M059J (cell line): ENCODE data around the gene HSPA14. TPM values are rescaled to one million over a fixed set of nuclear protein-coding genes. Genes with fewer than 3 reads are reported as not detected.
"Not testable (repeated sequence)": the region's sequence is repeated elsewhere in the genome, so short reads cannot be mapped to it uniquely, and the experiment has no call there.

Experiments used
- DNase-seq: peaks from one replicate; pipeline ENCODE4 v3.0.0-alpha.2; 2012; ENCODE audit warnings: low read depth
- total RNA-seq: library from RNA; depleted of rRNA; stranded (reverse); fragments of >200 nt; shearing (Covaris generic); gene quantifications from 2 replicates; pipeline ENCODE4 v1.2.3, GENCODE V29; 2014; rRNA removed

The HSPA14 gene, protein sequence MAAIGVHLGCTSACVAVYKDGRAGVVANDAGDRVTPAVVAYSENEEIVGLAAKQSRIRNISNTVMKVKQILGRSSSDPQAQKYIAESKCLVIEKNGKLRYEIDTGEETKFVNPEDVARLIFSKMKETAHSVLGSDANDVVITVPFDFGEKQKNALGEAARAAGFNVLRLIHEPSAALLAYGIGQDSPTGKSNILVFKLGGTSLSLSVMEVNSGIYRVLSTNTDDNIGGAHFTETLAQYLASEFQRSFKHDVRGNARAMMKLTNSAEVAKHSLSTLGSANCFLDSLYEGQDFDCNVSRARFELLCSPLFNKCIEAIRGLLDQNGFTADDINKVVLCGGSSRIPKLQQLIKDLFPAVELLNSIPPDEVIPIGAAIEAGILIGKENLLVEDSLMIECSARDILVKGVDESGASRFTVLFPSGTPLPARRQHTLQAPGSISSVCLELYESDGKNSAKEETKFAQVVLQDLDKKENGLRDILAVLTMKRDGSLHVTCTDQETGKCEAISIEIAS
- total RNA-seq = 16.8 and 20.2 TPM in 2 replicates

DNA sequence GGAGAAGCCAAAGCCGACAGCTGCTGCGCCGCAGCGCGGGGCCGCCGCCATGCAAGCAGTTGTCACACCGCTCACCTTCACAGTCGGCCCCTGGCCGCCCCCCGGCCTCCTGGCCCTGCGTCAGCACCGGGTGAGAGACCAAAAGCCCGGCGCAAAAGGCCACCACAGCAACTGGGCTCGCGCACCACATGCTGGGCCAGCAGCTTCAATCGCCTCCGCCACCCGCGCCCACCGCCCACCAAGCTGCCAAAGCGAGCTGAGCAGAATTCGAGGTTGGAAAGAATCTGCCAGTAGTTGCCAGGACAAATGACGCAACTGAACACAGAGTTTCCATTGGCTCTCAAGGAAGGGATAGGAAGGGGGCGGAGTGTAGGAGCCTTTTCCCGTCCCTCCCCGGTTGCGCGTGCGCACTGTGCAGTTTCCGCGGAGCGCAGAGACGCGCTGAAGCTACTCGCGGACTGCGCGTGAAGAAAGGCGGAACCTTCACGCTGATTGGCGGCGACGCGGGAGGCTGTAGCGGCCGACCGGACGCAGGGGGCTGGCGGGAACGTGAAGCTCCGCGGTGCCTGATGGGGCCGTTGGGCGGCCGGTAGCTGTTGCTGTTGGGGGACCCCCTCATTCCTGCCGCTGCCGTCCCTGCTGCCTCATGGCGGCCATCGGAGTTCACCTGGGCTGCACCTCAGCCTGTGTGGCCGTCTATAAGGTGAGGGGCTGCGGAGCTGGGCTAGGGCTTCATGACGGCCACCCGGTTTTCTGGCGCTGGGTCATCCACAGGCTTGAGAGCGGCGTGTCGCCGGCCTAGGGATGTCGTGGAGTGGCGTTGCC lies at the start of gene HSPA14, which contains the start of the genes CDNF and MSANTD7:
TSS of gene HSPA14 (plus strand) at position 550 of the 825 bp plus-strand sequence. CDS start at position 647, 97 bp downstream.
TSS of gene CDNF (minus strand) at position 281 of the 825 bp plus-strand sequence. CDS start at position 190, 91 bp downstream.
TSS of gene MSANTD7 (plus strand) at position 550 of the 825 bp plus-strand sequence. CDS start 3,979 bp downstream, outside the sequence.
- DNase-seq = peak; percentile 95

DNA sequence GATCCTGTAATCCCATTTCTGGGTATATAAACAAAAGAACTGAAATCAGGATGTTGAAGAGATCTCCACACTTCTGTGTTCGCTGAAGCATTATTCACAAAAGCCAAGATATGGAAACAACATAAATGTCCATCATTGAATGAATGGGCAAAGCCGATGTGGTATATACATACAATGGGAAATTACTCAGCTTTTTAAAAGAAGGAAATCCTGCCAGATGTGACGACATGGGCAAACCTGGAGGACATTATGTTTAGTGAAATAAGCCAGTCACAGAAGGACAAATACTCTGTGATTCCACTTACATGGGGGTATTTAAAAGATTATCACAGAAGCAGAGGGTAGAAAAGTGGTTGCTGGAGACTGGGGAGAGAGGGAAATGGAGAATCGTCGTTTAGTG lies 39.5 kb upstream of the HSPA14 start:
- no peak for DNase-seq

DNA sequence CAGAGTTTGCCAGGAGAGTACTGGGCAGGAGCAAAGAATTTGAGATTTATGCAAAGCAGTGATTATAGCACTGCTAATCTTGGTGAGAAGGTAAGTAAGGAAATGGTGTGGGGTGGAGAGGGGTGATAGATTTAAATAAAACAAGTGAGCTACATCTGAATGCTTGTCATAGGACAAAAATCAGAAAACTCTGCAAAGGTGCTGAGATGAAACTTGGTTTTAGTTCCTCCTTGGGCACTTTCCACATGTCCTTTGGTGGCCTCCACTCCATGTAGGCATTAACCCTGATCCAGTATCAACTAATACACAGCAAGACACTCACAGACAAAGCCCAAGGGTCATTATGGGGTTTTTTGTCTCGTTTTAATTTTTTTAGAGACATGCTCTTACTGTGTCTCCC lies 37.7 kb upstream of the HSPA14 start:
- DNase-seq = no peak

DNA sequence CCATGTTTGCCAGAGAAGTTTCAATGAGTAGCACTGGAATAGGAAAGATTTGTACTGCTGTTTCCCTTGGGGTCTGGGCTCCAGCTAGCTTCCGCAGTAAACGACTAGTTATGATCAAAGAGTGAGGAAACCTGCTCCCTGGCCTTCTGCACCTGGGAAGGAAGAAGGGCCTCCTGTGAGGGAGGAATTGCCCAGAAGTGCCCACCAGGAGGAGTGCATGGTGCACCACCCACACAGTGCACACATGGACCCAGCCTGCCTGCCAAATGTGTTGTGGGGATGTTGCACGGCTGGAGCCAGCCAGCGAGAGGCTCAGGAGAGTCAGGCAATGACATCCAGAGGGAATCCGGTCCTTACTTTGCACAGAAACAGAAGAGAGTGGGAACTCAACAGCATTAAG lies 36.4 kb upstream of the HSPA14 start:
- no peak for DNase-seq

DNA sequence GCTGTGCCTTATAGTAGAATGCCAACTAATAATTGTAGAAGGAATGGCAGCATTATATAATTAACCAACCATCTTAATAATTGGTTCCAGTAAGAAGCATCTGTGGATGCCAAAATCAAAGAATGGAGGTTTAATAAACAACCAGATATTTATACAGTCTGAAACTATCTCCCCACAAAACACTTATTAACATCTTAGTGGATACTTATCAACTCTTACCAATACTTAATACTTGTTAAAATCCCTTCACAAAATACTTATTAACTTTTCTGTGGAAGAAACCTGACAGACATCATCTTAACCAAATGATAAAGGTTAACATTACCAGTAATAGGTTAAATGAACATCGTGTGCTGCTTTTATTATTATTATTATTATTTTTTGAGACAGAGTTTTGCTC lies 34.3 kb upstream of the HSPA14 start:
- DNase-seq = no peak

DNA sequence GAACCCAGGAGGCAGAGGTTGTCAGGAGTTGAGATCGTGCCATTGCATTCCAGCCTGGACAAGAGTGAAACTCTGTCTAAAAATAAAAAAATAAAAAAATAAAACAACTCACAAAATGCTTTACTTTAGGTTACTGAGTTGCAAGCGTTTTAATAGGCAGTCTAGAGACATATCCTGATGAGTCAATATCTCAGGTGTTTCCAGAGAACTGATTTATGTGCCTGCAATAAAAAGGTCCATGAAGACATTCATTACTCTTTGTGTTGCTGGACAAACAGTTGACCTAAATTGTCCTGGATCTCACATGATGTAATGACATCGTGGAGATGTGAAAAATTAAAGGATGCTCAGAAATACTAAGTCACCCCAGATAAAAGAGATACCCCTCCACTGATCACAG lies 31.8 kb upstream of the HSPA14 start:
- DNase-seq = no peak

DNA sequence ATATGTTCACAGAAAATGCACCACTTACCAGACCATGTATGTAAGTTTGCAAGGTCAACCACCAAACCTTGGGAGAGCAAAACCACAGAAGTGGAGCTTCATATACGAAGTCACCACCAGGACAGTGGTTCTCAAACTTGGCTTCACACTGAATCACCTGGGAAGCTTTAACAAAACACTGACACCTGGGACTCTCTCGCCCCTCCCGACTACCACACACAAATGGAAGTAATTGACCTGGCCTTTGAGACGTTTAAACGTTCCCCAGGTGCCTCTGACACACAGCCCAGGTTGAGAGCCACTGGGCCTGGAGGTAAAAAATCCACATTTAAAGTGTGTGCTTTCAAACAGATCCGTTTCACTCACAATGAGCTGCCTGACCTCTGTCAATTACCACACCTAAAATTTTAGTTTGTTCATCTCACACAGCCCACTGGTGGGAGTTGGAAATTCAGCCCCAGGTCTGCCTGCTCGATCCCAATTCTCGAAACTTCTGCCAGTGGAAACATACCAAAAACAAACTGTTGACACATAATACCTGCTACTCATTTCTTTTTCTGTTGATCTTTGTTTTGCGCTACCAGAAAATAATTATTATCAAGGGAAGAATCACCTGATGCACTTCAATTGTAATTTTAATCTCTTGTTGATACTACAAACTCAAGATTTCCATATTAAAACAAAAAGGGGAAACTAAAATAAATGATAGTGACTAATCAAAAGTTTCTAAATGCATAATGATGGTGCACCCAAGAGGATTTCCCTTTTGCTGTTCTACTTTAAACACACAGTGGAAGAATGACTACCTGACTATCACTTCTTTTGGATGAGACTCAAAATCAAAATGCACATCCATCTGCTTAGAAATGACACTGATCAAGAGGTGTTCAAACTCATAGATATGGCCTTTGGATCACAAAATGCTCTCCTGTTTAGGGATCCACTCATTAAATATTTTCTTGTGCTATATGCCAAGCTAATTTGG lies 26.8 kb upstream of the HSPA14 start:
- no peak for DNase-seq

DNA sequence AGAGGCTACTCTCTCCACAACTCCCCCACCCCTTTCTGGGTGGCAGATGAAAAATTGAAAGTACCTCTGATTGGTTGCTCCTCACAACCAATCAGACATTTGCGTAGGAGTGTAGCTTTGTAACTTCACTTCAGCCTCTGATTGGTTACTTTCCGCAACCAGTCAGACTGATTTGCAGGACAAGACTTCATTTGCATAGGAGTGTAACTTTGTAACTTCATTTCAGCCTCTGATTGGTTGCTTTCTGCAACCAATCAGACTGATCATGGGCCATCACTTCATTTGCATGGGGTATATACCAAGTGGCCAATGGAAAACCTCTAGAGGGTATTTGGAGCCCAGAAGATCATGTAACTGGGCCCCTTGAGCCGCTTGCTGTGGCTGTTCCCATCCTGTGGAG lies 25.8 kb upstream of the HSPA14 start:
- peak; percentile 9 for DNase-seq

DNA sequence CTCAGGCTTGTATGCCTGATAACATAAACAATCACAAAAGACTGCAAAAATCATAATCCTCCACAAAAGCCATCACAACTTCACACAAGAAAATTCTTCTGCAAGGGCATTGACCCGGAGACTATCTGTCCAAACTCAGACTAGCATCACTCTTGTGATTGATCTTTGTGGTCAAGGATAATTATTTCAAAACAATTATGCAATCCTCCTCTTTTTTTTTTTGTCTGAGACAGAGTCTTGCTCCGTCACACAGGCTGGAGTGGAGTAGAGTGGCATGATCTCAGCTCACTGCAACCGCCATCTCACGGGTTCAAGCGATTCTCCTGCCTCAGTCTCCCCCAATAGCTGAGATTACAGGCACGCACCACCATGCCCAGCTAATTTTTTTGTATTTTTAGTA lies 22.4 kb upstream of the HSPA14 start:
- DNase-seq = no peak

DNA sequence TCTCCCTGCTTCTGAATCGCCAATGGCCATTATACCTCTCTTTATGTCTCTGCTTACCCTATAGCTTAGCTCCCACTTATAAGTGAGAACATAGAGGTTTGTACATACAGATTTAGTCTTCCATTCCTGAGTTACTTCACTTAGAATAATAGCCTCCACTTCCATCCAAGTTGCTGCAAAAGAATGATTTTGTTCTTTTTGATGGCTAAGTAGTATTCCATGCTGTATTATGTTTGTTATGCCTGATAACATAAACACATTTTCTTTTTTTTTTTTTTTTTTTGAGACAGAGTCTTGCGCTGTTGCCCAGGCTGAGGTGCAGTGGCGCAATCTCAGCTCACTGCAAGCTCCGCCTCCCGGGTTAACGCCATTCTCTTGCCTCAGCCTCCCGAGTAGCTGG lies 21.4 kb upstream of the HSPA14 start:
- DNase-seq = not testable (repeated sequence)

DNA sequence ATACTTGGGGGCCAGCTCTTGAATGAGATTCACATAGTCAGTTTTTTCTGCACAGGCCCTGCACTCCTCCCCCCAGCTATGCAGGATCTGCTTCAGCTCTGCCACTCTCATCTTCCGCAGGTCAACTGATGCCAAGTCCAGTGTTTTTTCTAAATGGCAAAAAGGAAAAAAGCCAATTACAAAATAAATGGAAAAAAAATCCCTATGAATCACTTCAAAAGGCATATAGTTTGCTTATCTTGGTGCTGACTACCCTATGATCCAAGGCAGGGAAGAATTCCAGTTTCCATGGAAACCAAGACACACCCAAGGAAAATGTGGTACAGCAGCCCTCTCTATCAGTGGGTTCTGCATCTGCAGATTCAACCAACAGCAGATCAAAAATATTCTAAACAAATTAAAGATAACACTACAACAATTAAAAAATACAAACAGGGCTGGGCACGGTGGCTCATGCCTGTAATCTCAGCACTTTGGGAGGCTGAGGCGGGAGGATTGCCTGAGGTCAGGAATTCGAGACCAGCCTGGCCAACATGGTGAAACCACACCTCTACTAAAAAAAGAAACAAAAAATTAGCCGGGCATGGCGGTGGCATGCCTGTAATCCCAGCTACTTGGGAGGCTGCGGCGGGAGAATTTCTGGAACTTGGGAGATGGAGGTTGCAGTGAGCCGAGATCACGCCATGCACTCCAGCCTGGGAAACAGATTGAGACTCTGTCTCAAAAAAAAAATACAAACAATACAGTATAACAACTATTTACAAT lies 17.9 kb upstream of the HSPA14 start:
- peak; percentile 84 for DNase-seq

DNA sequence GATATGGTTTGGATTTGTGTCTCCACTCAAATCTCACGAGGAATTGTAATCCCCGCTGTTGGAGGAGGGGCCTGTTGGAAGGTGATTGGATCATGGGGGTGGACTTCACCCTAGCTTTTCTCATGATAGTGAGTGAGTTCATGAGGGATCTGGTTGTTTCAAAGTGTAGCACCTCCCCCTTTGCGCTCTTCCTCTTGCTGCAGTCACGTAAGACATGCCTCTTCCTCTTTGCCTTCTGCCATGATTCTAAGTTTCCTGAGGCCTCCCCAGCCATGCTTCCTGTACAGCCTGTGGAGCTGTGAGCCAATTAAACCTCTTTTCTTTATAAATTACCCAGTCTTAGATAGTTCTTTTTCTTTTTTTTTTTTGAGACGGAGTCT lies 17.3 kb upstream of the HSPA14 start:
- DNase-seq = no peak

DNA sequence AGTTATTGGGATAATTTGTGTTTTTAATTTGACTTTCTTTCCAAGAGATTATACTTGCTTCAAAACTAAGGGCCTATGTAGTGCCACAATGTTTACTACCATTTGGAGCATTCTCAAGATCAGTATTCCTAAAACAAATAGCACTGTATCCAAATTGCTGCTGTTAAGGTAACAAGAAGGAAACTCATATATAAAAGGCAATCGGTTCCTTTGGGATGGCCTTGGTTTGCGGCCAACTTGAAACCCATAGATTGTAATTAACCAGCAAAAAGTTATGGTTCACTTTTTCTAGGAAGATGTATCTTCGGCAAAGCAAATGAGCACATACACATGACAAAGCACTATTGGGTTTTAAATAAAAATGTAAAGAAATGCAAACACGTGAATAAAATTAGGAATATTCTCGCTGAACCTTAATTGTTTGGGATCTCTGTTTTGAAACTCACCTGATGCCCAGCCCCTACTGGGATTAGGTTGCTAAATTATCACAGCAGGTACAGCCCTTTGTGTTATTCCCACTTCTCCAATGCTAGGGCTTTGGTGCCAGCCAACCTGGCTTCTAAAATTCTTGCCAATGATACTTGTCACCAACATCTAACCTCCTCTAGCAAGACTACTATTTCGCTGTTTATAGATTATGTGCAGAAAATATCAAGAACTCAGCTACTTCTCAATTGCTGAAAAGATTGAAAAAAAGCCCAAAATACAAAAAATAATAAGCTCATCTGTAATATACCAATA lies 16.3 kb upstream of the HSPA14 start:
- no peak for DNase-seq

DNA sequence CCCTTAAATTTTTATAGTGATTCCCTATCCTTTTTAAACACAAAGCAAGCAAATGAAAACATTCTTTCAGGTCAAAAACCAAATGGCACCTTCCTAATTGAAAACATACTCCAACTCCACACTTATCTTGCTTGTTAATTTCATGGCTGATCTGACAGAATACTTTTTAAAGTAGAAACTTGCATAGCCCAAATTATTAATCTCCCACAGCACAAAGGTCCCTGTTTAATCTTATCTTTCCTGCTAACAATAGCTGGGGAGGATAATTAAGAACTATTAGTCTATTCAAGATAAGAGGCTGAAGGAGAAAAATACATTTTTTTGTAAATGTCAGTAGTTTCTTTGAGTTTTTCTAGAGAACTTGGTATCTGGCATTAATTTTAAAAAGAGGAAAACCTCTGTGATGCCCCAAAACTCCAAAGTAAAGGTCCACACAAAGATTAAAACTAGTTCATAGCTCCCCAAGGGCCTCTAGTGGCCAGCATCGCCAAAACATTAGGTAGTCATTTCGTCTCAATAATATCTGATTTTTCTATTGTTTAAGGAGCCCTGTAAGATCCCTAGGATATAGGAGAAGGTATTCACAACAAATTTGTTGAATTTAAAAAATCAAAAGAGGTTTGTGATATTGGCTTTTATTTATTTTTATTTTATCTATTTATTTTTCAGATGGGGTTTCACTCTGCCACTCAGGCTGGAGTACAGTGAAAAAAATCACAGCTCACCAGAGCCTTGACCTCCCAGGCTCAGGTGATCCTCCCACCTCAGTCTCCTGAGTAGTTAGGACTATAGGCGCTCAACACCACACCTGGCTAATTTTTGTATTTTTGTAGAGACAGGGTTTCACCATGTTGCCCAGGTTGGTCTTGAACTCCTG lies 15.0 kb upstream of the HSPA14 start:
- DNase-seq = peak; percentile 47

DNA sequence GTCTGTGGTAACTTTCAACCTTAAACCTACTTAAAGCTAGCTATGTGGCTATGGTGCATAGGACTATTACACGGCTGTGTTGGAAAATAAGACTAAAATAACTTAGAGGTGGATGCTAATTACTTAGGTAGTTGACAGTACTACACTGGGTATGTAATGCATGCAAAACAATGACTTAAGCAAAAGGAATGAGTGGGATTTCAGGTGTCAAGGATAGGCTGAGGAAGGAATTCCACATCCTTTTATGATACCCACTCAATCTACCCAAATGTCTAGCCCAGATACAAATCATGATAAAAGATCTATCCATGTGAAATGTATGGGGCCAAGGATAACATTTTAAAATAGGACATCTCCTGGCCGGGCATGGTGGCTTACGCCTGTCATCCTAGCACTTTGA lies 14.1 kb upstream of the HSPA14 start:
- no peak for DNase-seq

DNA sequence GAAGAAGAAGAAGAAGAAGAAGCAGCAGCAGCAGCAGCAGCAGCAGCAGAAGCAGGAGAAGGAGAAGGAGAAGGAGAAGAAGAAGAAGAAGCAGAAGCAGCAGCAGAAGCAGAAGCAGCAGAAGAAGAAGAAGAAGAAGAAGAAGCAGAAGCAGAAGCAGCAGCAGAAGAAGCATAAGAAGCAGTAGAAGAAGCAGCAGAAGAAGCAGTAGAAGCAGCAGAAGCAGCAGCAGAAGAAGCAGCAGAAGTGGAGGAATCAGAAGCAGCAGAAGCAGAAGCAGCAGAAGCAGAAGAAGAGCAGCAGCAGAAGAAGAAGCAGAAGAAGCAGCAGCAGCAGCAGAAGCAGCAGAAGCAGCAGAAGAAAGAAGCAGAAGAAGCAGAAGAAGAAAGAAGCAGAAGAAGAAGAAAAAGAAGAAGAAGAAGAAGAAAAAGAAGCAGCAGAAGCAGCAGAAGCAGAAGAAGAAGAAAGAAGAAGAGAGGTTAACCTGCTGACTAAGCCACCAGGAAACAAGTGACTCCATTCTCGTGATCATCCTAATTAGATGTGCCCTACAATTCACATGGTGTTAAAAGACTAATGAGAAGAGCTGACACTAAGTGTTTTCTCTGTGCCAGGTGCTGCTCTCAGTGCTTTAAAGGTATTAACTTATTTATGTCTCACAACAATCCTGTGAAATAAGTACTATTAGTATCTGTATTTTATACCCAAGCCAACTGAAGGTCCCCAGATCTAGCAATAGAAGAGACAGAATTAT lies 11.9 kb upstream of the HSPA14 start:
- DNase-seq = no peak

DNA sequence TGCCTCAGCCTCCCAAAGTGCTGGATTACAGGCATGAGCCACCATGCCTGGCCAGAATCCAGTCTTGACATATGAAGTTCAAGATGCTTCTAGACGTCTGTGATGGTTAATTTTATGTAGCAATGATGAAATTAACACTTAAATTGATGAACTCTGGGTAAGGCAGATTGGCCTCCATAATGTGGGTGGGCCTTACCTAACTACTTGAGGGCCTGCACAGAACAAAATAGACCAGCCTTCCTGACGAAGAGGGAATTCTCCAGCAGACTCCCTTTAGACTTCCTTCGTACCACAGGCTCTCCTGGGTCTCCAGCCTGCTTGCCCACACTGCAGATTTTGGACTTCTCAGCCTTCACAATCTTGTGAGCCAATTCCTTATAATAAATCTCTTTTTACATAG lies 5.0 kb upstream of the HSPA14 start:
- no peak for DNase-seq

DNA sequence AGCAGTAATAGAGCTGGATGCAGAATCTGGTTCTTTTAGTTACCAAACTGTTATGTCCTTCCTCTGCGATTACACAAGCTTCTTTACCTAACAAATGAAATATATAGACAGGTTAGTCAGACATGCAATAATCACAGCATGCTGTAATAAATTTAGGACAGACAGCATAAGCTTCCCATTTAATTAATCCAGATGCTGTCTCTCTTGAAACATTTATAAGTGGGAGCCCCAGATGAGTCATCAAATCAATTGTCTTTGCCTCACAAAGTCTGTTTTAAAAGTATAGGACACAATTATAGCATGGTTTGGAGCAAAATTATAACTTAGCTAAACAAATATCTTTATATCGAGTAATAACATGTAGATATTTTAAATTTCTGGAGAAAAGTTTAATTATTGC lies 1.9 kb upstream of the HSPA14 start:
- peak; percentile 1 for DNase-seq
